Peyer's patch (tissue), 4 donors: ENCODE measurements around the gene AMMECR1L.

Experiments used
- CTCF ChIP-seq, 6 experiments: fragments of 450-650 bp in 4 of 6; fragments of 200-600 bp in 2 of 6; sonication (generic) in 1 of 6; IDR thresholded peaks; one replicate each; pipeline ENCODE4 v1.5.1; 2017 to 2019; ENCODE audit warnings: antibody characterized with exemption in 6 of 6, mild to moderate bottlenecking in 3 of 6, moderate library complexity in 1 of 6
- POLR2A ChIP-seq, 2 donors: fragments of 450-650 bp; IDR thresholded peaks; one replicate each; pipeline ENCODE4 v1.5.1; 2017; ENCODE audit warnings: antibody characterized with exemption in 2 of 2, mild to moderate bottlenecking in 2 of 2, moderate library complexity in 2 of 2

- TF ChIP-seq CTCF (IDR thresholded peaks at IDR 0.05) = no peak
- TF ChIP-seq POLR2A (IDR thresholded peaks at IDR 0.05) = no peak
Measured at GRCh38 chr2:127910415-127910814, 24.7 kb upstream of the AMMECR1L start.
